LNCaP clone FGC (cell line): Measurements from ENCODE around the gene PLEKHM3.

Experiments used
- DNase-seq: peaks from one replicate; pipeline ENCODE4 v3.0.0-alpha.2; 2011; ENCODE audit warnings: low read depth
- H3K4me3 ChIP-seq: 2 replicates; pipeline ENCODE4 v1.5.1; 2011; ENCODE audit warnings: mild to moderate bottlenecking, low read depth, low read length, control low read depth
- TF ChIP-seq, protein P1 (sequence below): IDR thresholded peaks from 2 replicates; pipeline ENCODE4 v1.5.1; 2012; ENCODE audit warnings: mild to moderate bottlenecking; ENCODE audit not compliant: control insufficient read depth, insufficient read depth; ENCODE audit errors: extremely low read depth

PLEKHM3 gene

DNA sequence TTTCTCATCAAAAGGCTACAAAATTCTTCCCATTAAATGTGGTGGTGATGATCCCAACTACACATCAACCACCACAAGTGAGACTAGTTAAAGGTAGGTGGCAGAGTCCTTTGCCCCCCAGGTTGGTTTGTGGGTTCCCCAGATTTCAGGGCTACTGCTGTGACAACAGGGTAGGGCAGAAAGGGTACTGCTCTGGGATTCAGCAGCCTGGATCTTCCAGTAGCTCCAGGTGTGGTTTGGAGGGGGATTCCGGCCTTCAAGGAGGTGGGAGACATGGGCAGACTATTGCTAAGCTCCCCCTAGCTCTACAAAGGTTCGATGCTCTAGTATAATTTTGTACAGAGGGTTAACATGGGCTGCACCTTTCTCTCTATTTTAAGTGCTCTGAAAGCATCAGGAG, 180.7 kb downstream of the PLEKHM3 start:
- TF ChIP-seq, protein P1, sequence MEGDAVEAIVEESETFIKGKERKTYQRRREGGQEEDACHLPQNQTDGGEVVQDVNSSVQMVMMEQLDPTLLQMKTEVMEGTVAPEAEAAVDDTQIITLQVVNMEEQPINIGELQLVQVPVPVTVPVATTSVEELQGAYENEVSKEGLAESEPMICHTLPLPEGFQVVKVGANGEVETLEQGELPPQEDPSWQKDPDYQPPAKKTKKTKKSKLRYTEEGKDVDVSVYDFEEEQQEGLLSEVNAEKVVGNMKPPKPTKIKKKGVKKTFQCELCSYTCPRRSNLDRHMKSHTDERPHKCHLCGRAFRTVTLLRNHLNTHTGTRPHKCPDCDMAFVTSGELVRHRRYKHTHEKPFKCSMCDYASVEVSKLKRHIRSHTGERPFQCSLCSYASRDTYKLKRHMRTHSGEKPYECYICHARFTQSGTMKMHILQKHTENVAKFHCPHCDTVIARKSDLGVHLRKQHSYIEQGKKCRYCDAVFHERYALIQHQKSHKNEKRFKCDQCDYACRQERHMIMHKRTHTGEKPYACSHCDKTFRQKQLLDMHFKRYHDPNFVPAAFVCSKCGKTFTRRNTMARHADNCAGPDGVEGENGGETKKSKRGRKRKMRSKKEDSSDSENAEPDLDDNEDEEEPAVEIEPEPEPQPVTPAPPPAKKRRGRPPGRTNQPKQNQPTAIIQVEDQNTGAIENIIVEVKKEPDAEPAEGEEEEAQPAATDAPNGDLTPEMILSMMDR = no peak
- H3K4me3 ChIP-seq = no peak overlapping the region
- DNase-seq = no peak

DNA sequence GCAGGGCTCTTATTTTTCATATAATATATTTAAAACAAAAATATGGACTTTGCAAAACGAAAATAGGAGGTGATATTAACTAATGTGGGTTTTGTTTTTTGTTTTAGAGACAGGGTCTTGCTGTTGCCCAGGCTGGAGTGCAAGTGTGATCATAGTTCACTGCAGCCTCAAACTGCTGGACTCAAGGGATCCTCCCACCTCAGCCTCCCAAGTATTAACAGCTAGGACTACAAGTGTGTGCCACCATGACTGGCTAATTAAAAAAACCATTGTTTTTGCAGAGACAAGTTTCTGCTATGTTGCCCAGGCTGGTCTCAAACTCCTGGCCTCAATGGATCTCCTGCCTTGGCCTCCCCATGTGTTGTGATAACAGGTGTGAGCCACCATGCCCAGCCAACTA, 185.2 kb downstream of the PLEKHM3 start:
- H3K4me3 ChIP-seq = no peak overlapping the region
- TF ChIP-seq, protein P1 = no peak
- DNase-seq = no peak

DNA sequence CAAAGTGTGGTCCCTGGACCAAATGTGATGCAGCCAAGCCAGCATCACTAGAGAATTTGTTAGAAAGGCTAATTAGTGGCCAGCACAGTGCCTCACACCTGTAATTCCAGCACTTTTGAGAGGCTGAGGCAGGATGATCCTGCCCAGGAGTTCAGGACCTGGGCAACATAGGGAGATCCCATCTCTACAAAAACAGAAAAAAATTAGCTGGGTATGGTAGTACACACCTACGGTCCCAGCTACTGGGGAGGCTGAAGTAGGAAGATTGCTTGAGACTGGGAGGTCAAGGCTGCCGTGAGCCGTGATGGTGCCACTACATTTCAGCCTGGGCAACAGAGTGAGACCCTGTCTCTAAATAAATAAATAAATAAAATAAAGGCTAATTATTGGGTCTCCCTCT, 185.8 kb downstream of the PLEKHM3 start:
- no peak overlapping the region for H3K4me3 ChIP-seq
- TF ChIP-seq, protein P1 = no peak
- no peak for DNase-seq

DNA sequence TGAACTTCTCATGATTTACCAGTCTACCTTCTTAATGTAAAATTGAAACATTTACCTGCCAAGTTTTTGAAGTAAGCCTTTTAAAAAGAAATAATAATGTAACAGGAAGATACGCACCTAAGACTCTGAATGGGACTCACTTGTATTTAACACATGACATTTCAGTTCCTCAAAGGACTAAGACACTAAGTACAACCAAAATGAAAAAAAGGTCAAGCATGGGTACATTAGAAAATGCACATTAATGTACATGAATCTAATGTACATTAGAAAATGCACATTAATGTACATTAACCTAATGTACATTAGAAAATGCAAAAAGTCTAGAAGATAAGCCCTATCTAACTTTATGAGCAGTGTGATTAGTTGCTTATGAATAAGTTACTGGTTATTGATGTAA, 186.3 kb downstream of the PLEKHM3 start:
- H3K4me3 ChIP-seq = no peak overlapping the region
- TF ChIP-seq, protein P1 = no peak
- DNase-seq = no peak

DNA sequence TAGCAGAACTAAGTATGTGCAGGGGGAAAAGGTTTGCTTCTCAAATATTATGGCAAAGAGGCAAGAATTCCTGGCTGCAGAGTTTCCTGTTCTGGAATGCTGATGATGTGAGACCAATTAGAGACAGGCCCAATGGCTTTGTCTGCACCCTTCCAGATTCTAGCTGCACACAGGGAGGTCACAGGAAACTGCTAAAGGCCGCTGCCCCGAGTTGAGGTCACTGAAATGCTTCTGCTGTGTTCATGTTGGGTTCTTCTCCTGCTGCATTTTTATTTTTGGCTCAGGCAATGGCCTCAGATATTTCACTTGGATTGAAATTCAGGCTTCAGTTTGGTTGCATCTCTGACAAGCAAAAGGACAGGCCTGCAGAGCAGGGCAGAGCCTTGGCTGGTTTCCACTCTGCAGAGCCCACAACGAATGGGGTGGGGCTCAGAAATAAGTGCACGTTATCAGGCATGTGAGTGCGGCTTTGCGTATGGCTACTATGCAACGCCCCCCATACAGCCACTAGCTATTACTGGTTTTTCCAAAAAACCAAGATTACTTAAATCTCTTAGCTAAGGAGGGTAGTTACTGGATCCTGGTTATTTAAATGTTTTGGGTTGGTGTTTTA, 188.7 kb downstream of the PLEKHM3 start:
- TF ChIP-seq, protein P1 = no peak
- H3K4me3 ChIP-seq = no peak overlapping the region
- DNase-seq = no peak

DNA sequence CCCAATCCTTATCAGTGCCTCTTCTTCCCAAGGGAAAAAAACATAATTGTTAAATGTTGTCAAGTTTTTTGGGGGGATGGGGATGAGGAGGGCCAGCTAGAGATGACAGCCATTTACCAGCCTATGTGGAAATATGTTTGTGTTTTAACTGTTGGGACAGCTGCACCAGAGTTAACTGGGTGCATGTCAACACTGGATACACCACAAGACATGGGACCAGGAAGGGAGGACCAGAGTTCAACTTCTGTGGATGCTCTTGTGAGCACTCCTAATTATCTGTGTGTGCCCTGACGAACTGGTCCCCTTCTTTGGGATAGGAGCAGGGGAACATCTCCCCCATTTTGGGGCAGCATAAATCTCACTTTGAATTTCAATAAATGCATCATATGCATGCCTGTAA, 189.5 kb downstream of the PLEKHM3 start:
- TF ChIP-seq, protein P1 = no peak
- no peak overlapping the region for H3K4me3 ChIP-seq
- DNase-seq = no peak

DNA sequence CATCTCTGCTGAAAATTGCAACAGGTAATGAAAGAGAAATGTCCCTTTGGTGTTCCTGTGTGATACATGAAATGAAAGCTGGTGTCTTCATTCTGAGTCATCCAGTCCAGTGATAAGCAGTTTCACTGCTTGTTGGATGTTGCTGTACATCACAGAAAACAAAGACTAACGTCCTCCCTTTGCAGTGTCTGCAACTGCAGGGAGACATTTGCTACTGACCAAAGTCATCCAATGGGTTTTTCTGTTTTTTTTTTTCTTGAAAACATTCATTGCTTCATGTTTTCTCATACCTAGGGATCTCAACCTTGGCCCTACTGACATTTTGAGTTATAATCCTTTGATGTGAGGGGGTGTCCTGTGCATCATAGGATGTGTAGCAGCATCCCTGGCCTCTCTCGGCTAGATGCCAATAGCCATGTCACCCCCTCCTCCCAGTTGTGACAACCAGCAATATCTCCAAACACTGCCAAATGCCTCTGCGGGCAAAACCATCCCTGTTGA, 192.0 kb downstream of the PLEKHM3 start:
- no peak overlapping the region for H3K4me3 ChIP-seq
- TF ChIP-seq, protein P1 = no peak
- DNase-seq = no peak
